DND-41 (cell line): ENCODE measurements around the gene TYK2.

Experiments
- EZH2 ChIP-seq: IDR thresholded peaks from 3 replicates; pipeline ENCODE4 v1.6.1; 2012; ENCODE audit warnings: borderline replicate concordance, low read depth, mild to moderate bottlenecking, moderate library complexity, low read length, inconsistent platforms; ENCODE audit not compliant: severe bottlenecking
- TF ChIP-seq, protein P1 (sequence below): IDR thresholded peaks from 2 replicates; pipeline ENCODE4 v1.5.1; 2012; ENCODE audit warnings: borderline replicate concordance, low read length, moderate library complexity, mild to moderate bottlenecking; ENCODE audit not compliant: poor library complexity, severe bottlenecking; ENCODE audit errors: extremely low read depth

DNA sequence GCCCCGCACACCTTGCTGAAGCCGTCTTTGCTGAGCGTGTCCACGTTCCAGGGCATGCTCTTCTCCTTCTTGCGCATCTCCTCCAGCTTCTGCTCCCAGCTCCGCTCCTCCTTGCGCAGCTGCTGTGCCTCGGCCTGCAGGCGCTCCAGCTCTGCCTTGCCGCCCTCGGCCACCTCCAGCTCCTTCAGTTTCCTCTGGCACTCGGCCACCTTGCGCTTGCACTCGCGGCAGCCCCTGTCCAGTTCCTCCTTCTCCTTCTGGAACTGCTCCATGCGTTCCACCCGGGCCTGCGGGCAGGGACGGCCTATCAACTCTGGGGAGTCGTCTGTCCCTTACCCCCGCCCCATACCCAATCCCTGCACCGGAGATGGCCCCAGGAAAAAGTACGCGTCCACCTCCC is 15.5 kb upstream of the TYK2 start:
- TF ChIP-seq, protein P1, sequence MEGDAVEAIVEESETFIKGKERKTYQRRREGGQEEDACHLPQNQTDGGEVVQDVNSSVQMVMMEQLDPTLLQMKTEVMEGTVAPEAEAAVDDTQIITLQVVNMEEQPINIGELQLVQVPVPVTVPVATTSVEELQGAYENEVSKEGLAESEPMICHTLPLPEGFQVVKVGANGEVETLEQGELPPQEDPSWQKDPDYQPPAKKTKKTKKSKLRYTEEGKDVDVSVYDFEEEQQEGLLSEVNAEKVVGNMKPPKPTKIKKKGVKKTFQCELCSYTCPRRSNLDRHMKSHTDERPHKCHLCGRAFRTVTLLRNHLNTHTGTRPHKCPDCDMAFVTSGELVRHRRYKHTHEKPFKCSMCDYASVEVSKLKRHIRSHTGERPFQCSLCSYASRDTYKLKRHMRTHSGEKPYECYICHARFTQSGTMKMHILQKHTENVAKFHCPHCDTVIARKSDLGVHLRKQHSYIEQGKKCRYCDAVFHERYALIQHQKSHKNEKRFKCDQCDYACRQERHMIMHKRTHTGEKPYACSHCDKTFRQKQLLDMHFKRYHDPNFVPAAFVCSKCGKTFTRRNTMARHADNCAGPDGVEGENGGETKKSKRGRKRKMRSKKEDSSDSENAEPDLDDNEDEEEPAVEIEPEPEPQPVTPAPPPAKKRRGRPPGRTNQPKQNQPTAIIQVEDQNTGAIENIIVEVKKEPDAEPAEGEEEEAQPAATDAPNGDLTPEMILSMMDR = no peak
- TF ChIP-seq EZH2 = no peak
